ENCODE results near the gene ERFE.

Gene ERFE

GRCh38 chr2:238161291-238162051, 2.7 kb downstream of the ERFE start:
- peaks cover 67% of the 10 kb centered on the region for H3K27me3 ChIP-seq (ENCODE audit: control insufficient read depth, insufficient read depth, low read length)
- no peak overlapping the region for H3K4me3 ChIP-seq (ENCODE audit: low read depth, low read length)
- H3K9me3 ChIP-seq (ENCODE audit: control insufficient read depth, insufficient read depth, low read length) = no peaks in the 10 kb centered on the region
- H3K36me3 ChIP-seq (ENCODE audit: control insufficient read depth, insufficient read depth, low read length) = no peaks in the 10 kb centered on the region
- H3K9ac ChIP-seq (ENCODE audit: low read depth, low read length) = no peak overlapping the region
- no peak overlapping the region for H3K27ac ChIP-seq (ENCODE audit: low read depth, low read length)
- H3K4me1 ChIP-seq (ENCODE audit: control insufficient read depth, insufficient read depth, low read length) = peaks cover 10% of the 10 kb centered on the region

- Histone ChIP-seq H3K9me3 (ENCODE audit: control insufficient read depth, insufficient read depth, low read length) (no peaks in the 10 kb centered on the region), H3K4me3 (ENCODE audit: low read depth, low read length) (no peak overlapping the region), H3K27me3 (ENCODE audit: control insufficient read depth, insufficient read depth, low read length) (peaks cover 67% of the 10 kb centered on the region), H3K4me1 (ENCODE audit: control insufficient read depth, insufficient read depth, low read length) (peaks cover 10% of the 10 kb centered on the region), H3K36me3 (ENCODE audit: control insufficient read depth, insufficient read depth, low read length) (no peaks in the 10 kb centered on the region), H3K9ac (ENCODE audit: low read depth, low read length) (no peak overlapping the region), H3K27ac (ENCODE audit: low read depth, low read length) (no peak overlapping the region)
Observed at GRCh38 chr2:238162251-238162845, 3.6 kb downstream of the ERFE start.

GRCh38 chr2:238162846-238163441, 4.2 kb downstream of the ERFE start:
- Histone ChIP-seq H3K27ac (ENCODE audit: low read depth, low read length) (no peak overlapping the region), H3K36me3 (ENCODE audit: control insufficient read depth, insufficient read depth, low read length) (no peaks in the 10 kb centered on the region), H3K27me3 (ENCODE audit: control insufficient read depth, insufficient read depth, low read length) (peaks cover 67% of the 10 kb centered on the region), H3K9ac (ENCODE audit: low read depth, low read length) (no peak overlapping the region), H3K9me3 (ENCODE audit: control insufficient read depth, insufficient read depth, low read length) (no peaks in the 10 kb centered on the region), H3K4me1 (ENCODE audit: control insufficient read depth, insufficient read depth, low read length) (peaks cover 10% of the 10 kb centered on the region), H3K4me3 (ENCODE audit: low read depth, low read length) (no peak overlapping the region; the same call in 1 of the 2 replicates)

GRCh38 chr2:238163481-238164198, 4.9 kb downstream of the ERFE start:
- Histone ChIP-seq H3K27me3 (ENCODE audit: control insufficient read depth, insufficient read depth, low read length) (peaks cover 61% of the 10 kb centered on the region), H3K9me3 (ENCODE audit: control insufficient read depth, insufficient read depth, low read length) (no peaks in the 10 kb centered on the region), H3K36me3 (ENCODE audit: control insufficient read depth, insufficient read depth, low read length) (no peaks in the 10 kb centered on the region), H3K9ac (ENCODE audit: low read depth, low read length) (no peak overlapping the region), H3K4me3 (ENCODE audit: low read depth, low read length) (peak overlapping the region; percentile 60; the same call in 1 of the 2 replicates), H3K4me1 (ENCODE audit: control insufficient read depth, insufficient read depth, low read length) (peaks cover 10% of the 10 kb centered on the region), H3K27ac (ENCODE audit: low read depth, low read length) (no peak overlapping the region)

GRCh38 chr2:238164906-238165287, 6.1 kb downstream of the ERFE start:
- H3K27me3 ChIP-seq (ENCODE audit: control insufficient read depth, insufficient read depth, low read length) = peaks cover 53% of the 10 kb centered on the region
- H3K9me3 ChIP-seq (ENCODE audit: control insufficient read depth, insufficient read depth, low read length) = no peaks in the 10 kb centered on the region
- H3K36me3 ChIP-seq (ENCODE audit: control insufficient read depth, insufficient read depth, low read length) = peaks cover 12% of the 10 kb centered on the region
- H3K4me3 ChIP-seq (ENCODE audit: low read depth, low read length) = no peak overlapping the region
- H3K4me1 ChIP-seq (ENCODE audit: control insufficient read depth, insufficient read depth, low read length) = peaks cover 8% of the 10 kb centered on the region
- H3K27ac ChIP-seq (ENCODE audit: low read depth, low read length) = no peak overlapping the region
- H3K9ac ChIP-seq (ENCODE audit: low read depth, low read length) = no peak overlapping the region

- Histone ChIP-seq H3K27me3 (ENCODE audit: control insufficient read depth, insufficient read depth, low read length) (peaks cover 48% of the 10 kb centered on the region), H3K36me3 (ENCODE audit: control insufficient read depth, insufficient read depth, low read length) (peaks cover 17% of the 10 kb centered on the region), H3K27ac (ENCODE audit: low read depth, low read length) (no peak overlapping the region), H3K9ac (ENCODE audit: low read depth, low read length) (no peak overlapping the region), H3K9me3 (ENCODE audit: control insufficient read depth, insufficient read depth, low read length) (no peaks in the 10 kb centered on the region), H3K4me3 (ENCODE audit: low read depth, low read length) (no peak overlapping the region), H3K4me1 (ENCODE audit: control insufficient read depth, insufficient read depth, low read length) (peaks cover 3% of the 10 kb centered on the region)
Observed at GRCh38 chr2:238165288-238165921, 6.6 kb downstream of the ERFE start.

- no peak overlapping the region for H3K4me3 ChIP-seq (ENCODE audit: low read depth, low read length)
- H3K4me1 ChIP-seq (ENCODE audit: control insufficient read depth, insufficient read depth, low read length) = no peaks in the 10 kb centered on the region
- H3K9me3 ChIP-seq (ENCODE audit: control insufficient read depth, insufficient read depth, low read length) = no peaks in the 10 kb centered on the region
- no peak overlapping the region for H3K27ac ChIP-seq (ENCODE audit: low read depth, low read length)
- peaks cover 37% of the 10 kb centered on the region for H3K27me3 ChIP-seq (ENCODE audit: control insufficient read depth, insufficient read depth, low read length)
- peaks cover 26% of the 10 kb centered on the region for H3K36me3 ChIP-seq (ENCODE audit: control insufficient read depth, insufficient read depth, low read length)
- H3K9ac ChIP-seq (ENCODE audit: low read depth, low read length) = no peak overlapping the region
Observed at GRCh38 chr2:238166391-238167343, 7.9 kb downstream of the ERFE start.

- H3K4me1 ChIP-seq (ENCODE audit: control insufficient read depth, insufficient read depth, low read length) = no peaks in the 10 kb centered on the region
- H3K4me3 ChIP-seq (ENCODE audit: low read depth, low read length) = no peak overlapping the region
- H3K27ac ChIP-seq (ENCODE audit: low read depth, low read length) = no peak overlapping the region
- peaks cover 30% of the 10 kb centered on the region for H3K27me3 ChIP-seq (ENCODE audit: control insufficient read depth, insufficient read depth, low read length)
- peaks cover 30% of the 10 kb centered on the region for H3K36me3 ChIP-seq (ENCODE audit: control insufficient read depth, insufficient read depth, low read length)
- H3K9me3 ChIP-seq (ENCODE audit: control insufficient read depth, insufficient read depth, low read length) = no peaks in the 10 kb centered on the region
- no peak overlapping the region for H3K9ac ChIP-seq (ENCODE audit: low read depth, low read length)
Observed at GRCh38 chr2:238167344-238167715, 8.6 kb downstream of the ERFE start.

- Histone ChIP-seq H3K27ac (ENCODE audit: low read depth, low read length) (no peak overlapping the region), H3K27me3 (ENCODE audit: control insufficient read depth, insufficient read depth, low read length) (peaks cover 26% of the 10 kb centered on the region), H3K4me1 (ENCODE audit: control insufficient read depth, insufficient read depth, low read length) (no peaks in the 10 kb centered on the region), H3K4me3 (ENCODE audit: low read depth, low read length) (no peak overlapping the region), H3K36me3 (ENCODE audit: control insufficient read depth, insufficient read depth, low read length) (peaks cover 35% of the 10 kb centered on the region), H3K9me3 (ENCODE audit: control insufficient read depth, insufficient read depth, low read length) (no peaks in the 10 kb centered on the region), H3K9ac (ENCODE audit: low read depth, low read length) (no peak overlapping the region)
Observed at GRCh38 chr2:238167761-238168160, 9.0 kb downstream of the ERFE start.

All from HUES48 (cell line).